ENCODE data around the gene ARHGEF6. TPM values are rescaled to one million over a fixed set of nuclear protein-coding genes. Genes with fewer than 3 reads are reported as not detected.

The ARHGEF6 gene
- total RNA-seq, 1 experiment from 2014 or later, result 19.2 TPM

DNA sequence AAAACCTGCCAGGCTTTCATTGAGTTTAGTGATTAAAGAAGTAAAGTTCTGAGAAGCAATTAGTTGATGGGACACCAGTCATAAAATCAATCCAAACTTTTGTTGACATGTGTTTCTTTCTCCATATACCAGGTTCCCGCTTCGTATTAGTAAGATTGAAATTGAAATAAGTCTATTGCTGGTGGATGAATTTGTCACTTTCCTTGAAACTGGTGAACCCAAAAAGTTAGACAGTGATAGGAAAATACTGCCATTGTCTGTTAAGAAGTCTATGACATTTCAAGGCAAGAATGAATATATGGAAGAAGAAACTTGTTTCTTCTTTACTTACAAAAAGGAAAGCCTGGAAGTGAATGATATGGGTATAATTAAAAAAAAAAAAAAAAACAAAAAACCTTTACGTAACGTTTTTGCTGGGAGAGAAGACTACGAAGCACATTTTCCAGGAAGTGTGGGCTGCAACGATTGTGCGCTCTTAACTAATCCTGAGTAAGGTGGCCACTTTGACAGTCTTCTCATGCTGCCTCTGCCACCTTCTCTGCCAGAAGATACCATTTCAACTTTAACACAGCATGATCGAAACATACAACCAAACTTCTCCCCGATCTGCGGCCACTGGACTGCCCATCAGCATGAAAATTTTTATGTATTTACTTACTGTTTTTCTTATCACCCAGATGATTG is 132.9 kb downstream of the ARHGEF6 start, which contains the start of gene CD40LG:
Gene CD40LG (plus strand): TSS at position 482 of the 684 bp plus-strand sequence. CDS start 91 bp downstream, at position 573.
- Histone ChIP-seq H3K9me3 (replicated peaks) (no peaks in the 10 kb centered on the region), H3K27me3 (replicated peaks) (no peaks in the 10 kb centered on the region), H3K36me3 (no peaks in the 10 kb centered on the region), H3K27ac (no peak within 1 kb of the TSS), H3K4me1 (replicated peaks) (no peaks in the 10 kb centered on the region), H3K4me3 (no peak within 1 kb of the TSS)
- DNase-seq (ENCODE audit: low read depth in 1 of 2, low spot score in 2 of 2), result no peak

- H3K9me3 ChIP-seq (replicated peaks), result no peaks in the 10 kb centered on the region
These were observed 134.0 kb downstream of the ARHGEF6 start for GRCh38 chrX:136646602-136647239.

GRCh38 chrX:136643243-136643642 is 137.5 kb downstream of the ARHGEF6 start:
- Histone ChIP-seq H3K9me3 (replicated peaks) (no peaks in the 10 kb centered on the region), H3K27me3 (replicated peaks) (no peaks in the 10 kb centered on the region), H3K4me1 (replicated peaks) (no peaks in the 10 kb centered on the region), H3K36me3 (no peaks in the 10 kb centered on the region), H3K4me3 (no peak overlapping the region), H3K27ac (no peak overlapping the region)
- no peak for DNase-seq (ENCODE audit: low read depth in 1 of 2, low spot score in 2 of 2)

More at GRCh38 chrX:136646602-136647239, 134.0 kb downstream of the ARHGEF6 start:
- Histone ChIP-seq H3K4me3 (no peak overlapping the region), H3K36me3 (no peaks in the 10 kb centered on the region), H3K27me3 (replicated peaks) (no peaks in the 10 kb centered on the region), H3K4me1 (replicated peaks) (no peaks in the 10 kb centered on the region), H3K27ac (no peak overlapping the region)
- no peak for DNase-seq (ENCODE audit: low read depth in 1 of 2, low spot score in 2 of 2)

GRCh38 chrX:136639506-136640176 is 141.1 kb downstream of the ARHGEF6 start:
- DNase-seq (ENCODE audit: low read depth in 1 of 2, low spot score in 2 of 2), result no peak
- H3K36me3 ChIP-seq, result no peaks in the 10 kb centered on the region
- no peak overlapping the region for H3K27ac ChIP-seq
- H3K9me3 ChIP-seq (replicated peaks), result no peaks in the 10 kb centered on the region
- no peak overlapping the region for H3K4me3 ChIP-seq
- no peaks in the 10 kb centered on the region for H3K4me1 ChIP-seq (replicated peaks)
- H3K27me3 ChIP-seq (replicated peaks), result no peaks in the 10 kb centered on the region

DNA sequence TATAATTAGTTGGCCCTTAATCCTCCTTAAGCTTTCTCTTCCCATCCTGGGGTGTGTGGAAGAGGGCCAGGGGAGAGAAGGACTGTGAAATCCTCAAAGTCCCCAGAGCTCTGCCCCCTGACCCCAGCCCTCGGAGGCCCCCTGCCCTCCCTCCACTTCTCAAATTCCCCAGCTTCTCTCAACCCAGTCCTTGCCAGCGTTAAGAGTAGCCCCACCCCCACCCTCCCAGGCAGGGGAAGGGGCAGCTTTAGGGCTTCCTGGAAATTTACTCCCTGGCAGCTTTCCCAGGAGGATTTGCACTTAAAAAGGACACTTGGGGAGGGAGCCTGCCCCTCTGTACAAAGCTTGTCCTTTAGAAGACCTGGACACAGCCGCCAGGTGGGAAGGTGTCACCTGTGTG is 144.6 kb downstream of the ARHGEF6 start:
- Histone ChIP-seq H3K27me3 (replicated peaks) (no peaks in the 10 kb centered on the region), H3K4me1 (replicated peaks) (no peaks in the 10 kb centered on the region), H3K27ac (no peak overlapping the region), H3K9me3 (replicated peaks) (no peaks in the 10 kb centered on the region), H3K4me3 (no peak overlapping the region), H3K36me3 (no peaks in the 10 kb centered on the region)
- DNase-seq (ENCODE audit: low read depth in 1 of 2, low spot score in 2 of 2), result no peak

- DNase-seq (ENCODE audit: low read depth in 1 of 2, low spot score in 2 of 2), result no peak
- H3K27me3 ChIP-seq (replicated peaks), result no peaks in the 10 kb centered on the region
- H3K36me3 ChIP-seq, result no peaks in the 10 kb centered on the region
- H3K9me3 ChIP-seq (replicated peaks), result no peaks in the 10 kb centered on the region
- no peaks in the 10 kb centered on the region for H3K4me1 ChIP-seq (replicated peaks)
- no peak overlapping the region for H3K27ac ChIP-seq
- H3K4me3 ChIP-seq, result no peak overlapping the region
These were observed 145.5 kb downstream of the ARHGEF6 start for GRCh38 chrX:136635235-136635634.

GRCh38 chrX:136630881-136631280 is 149.9 kb downstream of the ARHGEF6 start:
- Histone ChIP-seq H3K27ac (no peak overlapping the region), H3K4me1 (replicated peaks) (no peaks in the 10 kb centered on the region), H3K27me3 (replicated peaks) (no peaks in the 10 kb centered on the region), H3K4me3 (no peak overlapping the region), H3K9me3 (replicated peaks) (no peaks in the 10 kb centered on the region), H3K36me3 (no peaks in the 10 kb centered on the region)
- DNase-seq (ENCODE audit: low read depth in 1 of 2, low spot score in 2 of 2), result no peak

DNA sequence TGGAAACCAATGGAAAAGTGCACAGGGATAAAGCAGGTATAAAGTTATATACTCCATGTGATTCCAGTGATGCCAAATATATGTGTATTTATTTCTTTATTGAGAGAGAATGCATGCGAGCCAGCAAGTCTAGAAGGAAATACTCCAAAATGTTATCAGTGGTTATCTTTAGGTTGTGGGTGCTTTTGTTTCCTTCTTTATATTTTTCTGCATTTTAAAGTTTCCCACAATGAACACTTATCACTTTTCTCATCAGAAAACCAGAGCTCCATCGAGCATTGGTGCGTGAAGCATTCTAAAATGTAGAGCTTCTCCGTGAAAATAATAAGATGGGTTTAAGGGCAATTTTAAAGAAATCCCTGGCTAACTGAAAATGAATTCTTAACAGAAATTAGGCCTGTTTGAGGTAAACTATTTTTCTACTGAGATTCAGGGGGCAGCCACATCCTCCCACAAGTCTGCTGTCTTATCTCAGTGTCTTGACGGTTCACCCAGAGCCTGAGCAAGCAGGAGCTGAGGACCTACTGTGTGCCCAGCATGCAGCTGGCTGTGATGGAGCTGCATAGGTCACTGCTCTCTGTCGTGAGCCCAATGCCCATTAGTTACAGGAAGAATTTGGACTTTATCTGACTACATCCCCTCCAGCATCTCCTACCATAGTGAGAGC is 151.5 kb downstream of the ARHGEF6 start:
- H3K4me3 ChIP-seq, result no peak overlapping the region
- DNase-seq (ENCODE audit: low read depth in 1 of 2, low spot score in 2 of 2), result no peak
- H3K4me1 ChIP-seq (replicated peaks), result no peaks in the 10 kb centered on the region
- no peaks in the 10 kb centered on the region for H3K9me3 ChIP-seq (replicated peaks)
- H3K27me3 ChIP-seq (replicated peaks), result no peaks in the 10 kb centered on the region
- no peaks in the 10 kb centered on the region for H3K36me3 ChIP-seq
- H3K27ac ChIP-seq, result no peak overlapping the region

DNA sequence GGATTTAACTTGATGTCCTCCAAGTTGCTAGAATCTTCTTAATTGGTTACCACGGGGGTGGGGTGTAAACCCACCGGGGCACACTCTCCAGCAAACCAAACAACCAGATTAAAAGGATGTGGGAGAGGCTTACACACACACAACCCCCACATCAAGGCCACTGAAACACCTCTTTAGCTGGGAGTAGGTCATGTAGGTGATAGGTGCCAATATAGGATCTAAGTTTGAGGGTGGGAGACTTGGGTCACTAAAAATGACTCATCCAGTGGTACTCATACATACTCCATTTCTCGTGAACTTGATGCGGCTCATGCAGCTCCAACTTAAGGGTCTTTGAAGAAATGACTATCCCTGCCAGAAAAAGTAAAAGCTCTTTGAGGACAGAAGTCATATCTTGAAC is 153.3 kb downstream of the ARHGEF6 start:
- H3K27me3 ChIP-seq (replicated peaks), result no peaks in the 10 kb centered on the region
- no peaks in the 10 kb centered on the region for H3K4me1 ChIP-seq (replicated peaks)
- H3K27ac ChIP-seq, result no peak overlapping the region
- no peaks in the 10 kb centered on the region for H3K36me3 ChIP-seq
- no peak for DNase-seq (ENCODE audit: low read depth in 1 of 2, low spot score in 2 of 2)
- no peak overlapping the region for H3K4me3 ChIP-seq
- no peaks in the 10 kb centered on the region for H3K9me3 ChIP-seq (replicated peaks)

DNA sequence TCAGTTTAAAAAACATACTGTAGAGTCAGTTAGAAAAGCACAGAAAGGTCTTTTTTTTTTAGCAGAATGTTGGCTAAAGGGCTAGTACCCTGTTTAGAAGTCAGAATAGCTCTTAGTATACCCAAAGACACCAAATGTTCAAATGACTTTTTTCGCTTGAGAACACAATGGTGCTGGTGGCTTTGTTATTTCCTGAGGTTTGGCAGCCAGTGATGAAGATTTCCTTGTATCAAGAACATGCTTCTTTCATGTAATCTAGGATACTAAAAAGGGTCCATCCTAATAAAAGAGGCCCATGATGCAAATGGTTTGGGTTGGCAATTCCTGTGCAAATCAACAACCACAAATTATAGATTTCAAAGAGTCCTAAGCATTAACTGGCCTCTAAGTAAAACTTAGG is 153.8 kb downstream of the ARHGEF6 start:
- DNase-seq (ENCODE audit: low read depth in 1 of 2, low spot score in 2 of 2), result no peak
- Histone ChIP-seq H3K27me3 (replicated peaks) (no peaks in the 10 kb centered on the region), H3K9me3 (replicated peaks) (no peaks in the 10 kb centered on the region), H3K36me3 (no peaks in the 10 kb centered on the region), H3K4me3 (no peak overlapping the region), H3K4me1 (replicated peaks) (no peaks in the 10 kb centered on the region), H3K27ac (no peak overlapping the region)

DNA sequence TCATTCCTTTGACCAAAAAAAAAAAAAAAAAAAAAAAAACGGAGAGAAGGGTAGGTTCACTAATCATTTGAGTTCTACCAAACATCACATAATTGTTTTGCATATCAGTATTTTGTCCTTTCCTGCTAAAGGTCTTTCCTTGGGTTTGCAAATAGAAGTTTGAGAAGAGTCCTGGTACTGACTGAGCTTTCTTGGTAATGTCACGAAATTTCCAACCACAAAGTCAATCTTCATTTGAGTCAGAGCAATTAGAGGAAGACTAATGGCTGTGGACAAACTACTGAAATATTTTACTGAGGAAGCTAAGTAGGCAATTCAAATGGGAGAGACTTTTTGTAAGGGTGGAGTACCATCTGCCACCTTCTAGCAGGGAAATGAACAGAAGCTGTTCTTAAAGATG is 154.5 kb downstream of the ARHGEF6 start:
- Histone ChIP-seq H3K4me1 (replicated peaks) (no peaks in the 10 kb centered on the region), H3K36me3 (no peaks in the 10 kb centered on the region), H3K27me3 (replicated peaks) (no peaks in the 10 kb centered on the region), H3K4me3 (no peak overlapping the region), H3K27ac (no peak overlapping the region), H3K9me3 (replicated peaks) (no peaks in the 10 kb centered on the region)
- DNase-seq (ENCODE audit: low read depth in 1 of 2, low spot score in 2 of 2), result no peak

DNA sequence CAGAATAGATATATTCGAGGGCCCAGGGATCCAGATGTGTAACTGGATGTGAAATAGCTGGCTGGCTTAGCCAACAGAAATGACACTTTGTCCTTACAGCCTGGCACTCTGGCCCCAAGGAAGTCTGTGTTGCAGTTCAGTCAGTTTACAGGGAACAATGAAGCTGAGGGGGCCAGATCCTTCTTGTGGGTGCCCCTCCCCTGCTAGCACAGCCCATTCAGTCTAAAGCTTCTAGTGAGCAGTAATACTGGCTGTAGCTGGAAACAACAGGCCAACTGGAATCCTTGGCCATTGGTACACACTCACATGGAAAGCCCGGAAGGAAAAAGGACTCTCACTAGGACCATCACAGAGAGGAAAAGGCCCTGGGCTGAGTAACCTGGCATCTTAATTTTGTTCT is 155.5 kb downstream of the ARHGEF6 start:
- H3K27me3 ChIP-seq (replicated peaks), result no peaks in the 10 kb centered on the region
- H3K9me3 ChIP-seq (replicated peaks), result no peaks in the 10 kb centered on the region
- no peaks in the 10 kb centered on the region for H3K36me3 ChIP-seq
- H3K4me1 ChIP-seq (replicated peaks), result no peaks in the 10 kb centered on the region
- no peak overlapping the region for H3K4me3 ChIP-seq
- no peak for DNase-seq (ENCODE audit: low read depth in 1 of 2, low spot score in 2 of 2)
- H3K27ac ChIP-seq, result no peak overlapping the region

GRCh38 chrX:136623396-136623795 is 157.3 kb downstream of the ARHGEF6 start:
- H3K27me3 ChIP-seq (replicated peaks), result no peaks in the 10 kb centered on the region
- no peak for DNase-seq (ENCODE audit: low read depth in 1 of 2, low spot score in 2 of 2)
- no peaks in the 10 kb centered on the region for H3K9me3 ChIP-seq (replicated peaks)
- H3K27ac ChIP-seq, result no peak overlapping the region
- no peaks in the 10 kb centered on the region for H3K36me3 ChIP-seq
- H3K4me1 ChIP-seq (replicated peaks), result no peaks in the 10 kb centered on the region
- H3K4me3 ChIP-seq, result no peak overlapping the region

DNA sequence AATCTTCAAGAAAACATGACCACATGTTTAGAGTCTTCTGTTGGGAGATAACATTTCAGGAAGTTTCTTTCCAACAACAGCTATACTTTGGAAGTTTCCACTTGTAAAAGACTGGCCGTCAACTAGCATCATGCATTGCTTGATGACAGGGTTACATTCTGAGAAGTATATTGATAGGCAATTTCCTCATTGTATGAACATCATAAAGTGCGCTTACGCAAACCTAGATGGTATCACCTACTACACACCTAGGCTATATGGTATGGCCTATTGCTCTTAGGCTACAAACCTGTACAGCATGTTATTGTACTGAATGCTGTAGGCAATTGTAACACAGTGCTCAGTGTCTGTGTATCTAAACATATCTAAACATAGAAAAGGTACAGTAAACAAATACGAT is 158.2 kb downstream of the ARHGEF6 start:
- Histone ChIP-seq H3K36me3 (no peaks in the 10 kb centered on the region), H3K4me1 (replicated peaks) (no peaks in the 10 kb centered on the region), H3K9me3 (replicated peaks) (no peaks in the 10 kb centered on the region), H3K4me3 (no peak overlapping the region), H3K27ac (no peak overlapping the region), H3K27me3 (replicated peaks) (no peaks in the 10 kb centered on the region)
- no peak for DNase-seq (ENCODE audit: low read depth in 1 of 2, low spot score in 2 of 2)

All from SJSA1 (cell line).